HG03045 (cell line): ENCODE data around the gene PRR12.
"Not testable (repeated sequence)": the region's sequence is repeated elsewhere in the genome, so short reads cannot be mapped to it uniquely, and the experiment has no call there.

Experiments used
- ATAC-seq: cut with Tn5 transposase; IDR thresholded peaks from one replicate; pipeline ENCODE4 v1.9.1; 2021; ENCODE audit warnings: mild to moderate bottlenecking, moderate library complexity; ENCODE audit not compliant: unreplicated experiment

Gene PRR12

GRCh38 chr19:49615861-49616260 is 24.9 kb downstream of the PRR12 start:
- ATAC-seq, result no peak

GRCh38 chr19:49616532-49616931 is 25.6 kb downstream of the PRR12 start:
- ATAC-seq, result no peak

- ATAC-seq, result no peak
Observed at GRCh38 chr19:49616945-49617344, 26.0 kb downstream of the PRR12 start.

GRCh38 chr19:49617860-49618259 is 26.9 kb downstream of the PRR12 start:
- not testable (repeated sequence) for ATAC-seq

GRCh38 chr19:49624967-49625910 is 34.3 kb downstream of the PRR12 start:
- no peak for ATAC-seq

- ATAC-seq, result no peak
Observed at GRCh38 chr19:49626226-49626625, 35.2 kb downstream of the PRR12 start.

GRCh38 chr19:49629659-49630058 is 38.7 kb downstream of the PRR12 start:
- no peak for ATAC-seq

GRCh38 chr19:49631014-49631588 is 40.1 kb downstream of the PRR12 start:
- ATAC-seq, result no peak

- ATAC-seq, result no peak
Observed at GRCh38 chr19:49631610-49632192, 40.7 kb downstream of the PRR12 start.

- ATAC-seq, result no peak
Observed at GRCh38 chr19:49632576-49632975, 41.6 kb downstream of the PRR12 start.

GRCh38 chr19:49633273-49633672 is 42.3 kb downstream of the PRR12 start:
- ATAC-seq, result not testable (repeated sequence)

GRCh38 chr19:49635530-49636232 is 44.7 kb downstream of the PRR12 start:
- ATAC-seq, result no peak

- ATAC-seq, result no peak
Observed at GRCh38 chr19:49636233-49636932, 45.4 kb downstream of the PRR12 start.

- no peak for ATAC-seq
Observed at GRCh38 chr19:49637821-49638738, 47.1 kb downstream of the PRR12 start.

- no peak for ATAC-seq
Observed at GRCh38 chr19:49639401-49640112, 48.6 kb downstream of the PRR12 start.

- peak; percentile 55 for ATAC-seq
Observed at GRCh38 chr19:49640113-49640898, 49.3 kb downstream of the PRR12 start, which contains the start of gene RRAS. TSS of gene RRAS (minus strand) at chr19:49640143. CDS start at chr19:49640098, 45 bp downstream.

GRCh38 chr19:49641688-49642491 is 50.9 kb downstream of the PRR12 start, which contains the start of gene SCAF1:
TSS of gene SCAF1 (plus strand) at chr19:49642209. CDS start at chr19:49645027, 2,818 bp downstream.
- peak; percentile 54 for ATAC-seq
